ENCODE measurements around the gene TRAPPC6A. TPM values are rescaled to one million over a fixed set of nuclear protein-coding genes. Genes with fewer than 3 reads are reported as not detected.

TRAPPC6A gene
- total RNA-seq, 1 experiment from 2014 or later, result 59.9 TPM

- no peak overlapping the region for H2BK12ac ChIP-seq (ENCODE audit: insufficient read length, low read depth, low read length)
- no peak overlapping the region for H4K5ac ChIP-seq (ENCODE audit: insufficient read length, low read depth, low read length)
- no peak for TF ChIP-seq CTCF (conservative IDR thresholded peaks at IDR 0.05)
- H3K4me1 Mint-ChIP-seq, result peaks cover 25 to 30% of the 10 kb centered on the region in 2 experiments
- no peak overlapping the region for H2AFZ ChIP-seq (ENCODE audit: low read length)
- H3K4me3 Mint-ChIP-seq, result no peak overlapping the region
- H3K79me1 ChIP-seq (ENCODE audit: insufficient read depth, low read depth, low read length, poor library complexity, severe bottlenecking), result peaks cover 3% of the 10 kb centered on the region
- WGBS (ENCODE audit: extremely low coverage, insufficient read length, low lambda C conversion rate), result no CpG with 5 or more reads among the region's 13 CpGs
- no peak overlapping the region for H3K18ac ChIP-seq (ENCODE audit: insufficient read length, low read depth, low read length)
- no peak for DNase-seq
- no peak overlapping the region for H3K4me2 ChIP-seq (ENCODE audit: insufficient read depth, insufficient read length, low read length)
- H3K23me2 ChIP-seq (ENCODE audit: insufficient read length, low read depth, low read length, poor library complexity, severe bottlenecking), result peaks cover 4% of the 10 kb centered on the region
- H3K23ac ChIP-seq (ENCODE audit: insufficient read length, low read depth, low read length), result no peak overlapping the region
- H3K14ac ChIP-seq (ENCODE audit: insufficient read depth, low read length), result no peak overlapping the region
- no peaks in the 10 kb centered on the region for H3K27me3 ChIP-seq (ENCODE audit: insufficient read depth, low read length)
- no peak overlapping the region for H3K27ac ChIP-seq (ENCODE audit: insufficient read length, low read depth, low read length)
- H3K27me3 Mint-ChIP-seq (ENCODE audit: low read depth), result no peaks in the 10 kb centered on the region
- no peaks in the 10 kb centered on the region for H3K9me3 Mint-ChIP-seq
- no peak overlapping the region for H4K91ac ChIP-seq (ENCODE audit: insufficient read length, low read depth, low read length)
- H2AK5ac ChIP-seq (ENCODE audit: insufficient read length, low read length), result no peak overlapping the region
- no peak overlapping the region for H2BK15ac ChIP-seq (ENCODE audit: low read depth, low read length)
- H4K20me1 ChIP-seq (ENCODE audit: control insufficient read depth, insufficient read depth, insufficient read length), result no peaks in the 10 kb centered on the region
- no peak overlapping the region for H3T11ph ChIP-seq (ENCODE audit: low read length)
- H3K79me2 ChIP-seq (ENCODE audit: insufficient read depth, low read length), result no peaks in the 10 kb centered on the region; the same call in 1 of the 2 replicates
- H3K4me1 ChIP-seq (ENCODE audit: insufficient read depth, low read length), result no peaks in the 10 kb centered on the region; the same call in 1 of the 2 replicates
- H3K27ac Mint-ChIP-seq, result 0 out of 7 replicates have a peak overlapping the region, but pooled peaks of 1 of the 3 experiments have one; percentile 57
- no peak overlapping the region for H2BK5ac ChIP-seq (ENCODE audit: insufficient read length, low read length)
- no peak overlapping the region for H2BK120ac ChIP-seq (ENCODE audit: low read depth, low read length, poor library complexity, severe bottlenecking)
- H3K56ac ChIP-seq (ENCODE audit: insufficient read length, low read depth, low read length), result no peak overlapping the region
- no peaks in the 10 kb centered on the region; a peak in 2 of 7 replicates for H3K36me3 Mint-ChIP-seq (ENCODE audit: insufficient read depth in 1 of 3, low read depth in 3 of 3)
- no peak overlapping the region for H2BK20ac ChIP-seq (ENCODE audit: low read depth, low read length, poor library complexity, severe bottlenecking)
- no peaks in the 10 kb centered on the region for H3K9me3 ChIP-seq (ENCODE audit: control insufficient read depth, low read depth, low read length)
- H3K9ac ChIP-seq (ENCODE audit: extremely low read depth, insufficient read length, low read length), result no peak overlapping the region
- H4K8ac ChIP-seq (replicated peaks; ENCODE audit: insufficient read length, low read depth, low read length), result no peak overlapping the region
- H3K4ac ChIP-seq (ENCODE audit: low read depth, low read length), result no peak overlapping the region
These were observed 47.8 kb downstream of the TRAPPC6A start for GRCh38 chr19:45130236-45130635.

Data from H9 (cell line).